Measurements from ENCODE around the gene GPR107.
A peak's percentile ranks its signal among the peaks of the same experiment; 100 is the strongest.

The GPR107 gene

GRCh38 chr9:130073373-130073772, 19.7 kb downstream of the GPR107 start:
- peaks cover 23% of the 10 kb centered on the region for H3K4me1 Mint-ChIP-seq
- no peak overlapping the region for H3K4me3 Mint-ChIP-seq
- peak overlapping the region; percentile 73 to 97 (median 93) for H3K27ac Mint-ChIP-seq
- H3K27me3 Mint-ChIP-seq (ENCODE audit: low read depth) = no peaks in the 10 kb centered on the region
- H3K9me3 Mint-ChIP-seq = no peaks in the 10 kb centered on the region
- no peak for TF ChIP-seq CTCF (IDR thresholded peaks at IDR 0.05; ENCODE audit: unreplicated experiment in 3 of 3)
- peaks cover 27% of the 10 kb centered on the region for H3K36me3 Mint-ChIP-seq (ENCODE audit: low read depth)

GRCh38 chr9:130078547-130078946, 24.8 kb downstream of the GPR107 start:
- Mint-ChIP-seq H3K27ac (no peak overlapping the region), H3K4me3 (no peak overlapping the region), H3K36me3 (ENCODE audit: low read depth) (peaks cover 61% of the 10 kb centered on the region), H3K27me3 (ENCODE audit: low read depth) (no peaks in the 10 kb centered on the region), H3K4me1 (peaks cover 11% of the 10 kb centered on the region), H3K9me3 (no peaks in the 10 kb centered on the region)
- no peak for TF ChIP-seq CTCF (IDR thresholded peaks at IDR 0.05; ENCODE audit: unreplicated experiment in 3 of 3)

- Mint-ChIP-seq H3K36me3 (ENCODE audit: low read depth) (peaks cover 53% of the 10 kb centered on the region), H3K27ac (no peak overlapping the region), H3K4me3 (no peak overlapping the region), H3K27me3 (ENCODE audit: low read depth) (no peaks in the 10 kb centered on the region), H3K9me3 (no peaks in the 10 kb centered on the region), H3K4me1 (no peaks in the 10 kb centered on the region)
- TF ChIP-seq CTCF (IDR thresholded peaks at IDR 0.05; ENCODE audit: unreplicated experiment in 3 of 3) = no peak
These were observed 30.6 kb downstream of the GPR107 start for GRCh38 chr9:130084337-130084736.

- no peaks in the 10 kb centered on the region for H3K9me3 Mint-ChIP-seq
- H3K36me3 Mint-ChIP-seq (ENCODE audit: low read depth) = peaks cover 60% of the 10 kb centered on the region
- no peak overlapping the region for H3K4me3 Mint-ChIP-seq
- no peak for TF ChIP-seq CTCF (IDR thresholded peaks at IDR 0.05; ENCODE audit: unreplicated experiment in 3 of 3)
- no peaks in the 10 kb centered on the region for H3K4me1 Mint-ChIP-seq
- H3K27ac Mint-ChIP-seq = no peak overlapping the region
- H3K27me3 Mint-ChIP-seq (ENCODE audit: low read depth) = no peaks in the 10 kb centered on the region
These were observed 34.3 kb downstream of the GPR107 start for GRCh38 chr9:130088051-130088450.

GRCh38 chr9:130089141-130089540, 35.4 kb downstream of the GPR107 start:
- H3K9me3 Mint-ChIP-seq = no peaks in the 10 kb centered on the region
- no peak overlapping the region for H3K27ac Mint-ChIP-seq
- no peaks in the 10 kb centered on the region for H3K27me3 Mint-ChIP-seq (ENCODE audit: low read depth)
- TF ChIP-seq CTCF (IDR thresholded peaks at IDR 0.05; ENCODE audit: unreplicated experiment in 3 of 3) = no peak
- no peaks in the 10 kb centered on the region for H3K4me1 Mint-ChIP-seq
- H3K36me3 Mint-ChIP-seq (ENCODE audit: low read depth) = peaks cover 64% of the 10 kb centered on the region
- no peak overlapping the region for H3K4me3 Mint-ChIP-seq

GRCh38 chr9:130090915-130091314, 37.2 kb downstream of the GPR107 start:
- Mint-ChIP-seq H3K4me3 (no peak overlapping the region), H3K9me3 (no peaks in the 10 kb centered on the region), H3K36me3 (ENCODE audit: low read depth) (peaks cover 67% of the 10 kb centered on the region), H3K27ac (no peak overlapping the region), H3K27me3 (ENCODE audit: low read depth) (no peaks in the 10 kb centered on the region), H3K4me1 (no peaks in the 10 kb centered on the region)
- no peak for TF ChIP-seq CTCF (IDR thresholded peaks at IDR 0.05; ENCODE audit: unreplicated experiment in 3 of 3)

Measured in nephron (organoid).